Right atrium auricular region (tissue), 2 donors: ENCODE results near the gene STAC. TPM values are rescaled to one million over a fixed set of nuclear protein-coding genes. Genes with fewer than 3 reads are reported as not detected.

Experiments used
- DNase-seq: peaks from one replicate; pipeline ENCODE4 v3.0.0-alpha.2; 2019; ENCODE audit warnings: low spot score
- H3K27ac ChIP-seq, 2 donors: fragments of 200-600 bp; sonication (generic); 1 replicate in 1 of 2; 2 replicates in 1 of 2; pipeline ENCODE4 v1.5.1; 2016 to 2019
- H3K27me3 ChIP-seq, 2 donors: fragments of 200-600 bp; sonication (generic); one replicate each; pipeline versions ENCODE4 v1.5.1 to v1.6.0; 2017 to 2019
- H3K36me3 ChIP-seq: fragments of 200-600 bp; sonication (generic); one replicate; pipeline ENCODE4 v1.5.1; 2016
- H3K4me1 ChIP-seq, 2 donors: fragments of 200-600 bp; sonication (generic); one replicate each; pipeline versions ENCODE4 v1.5.1 to v1.6.0; 2017 to 2019
- H3K4me3 ChIP-seq, 2 donors: fragments of 200-600 bp; sonication (generic); 1 replicate in 1 of 2; 2 replicates in 1 of 2; pipeline ENCODE4 v1.5.1; 2017 to 2019; ENCODE audit warnings: mild to moderate bottlenecking in 1 of 2, moderate library complexity in 1 of 2
- H3K9me3 ChIP-seq, 2 donors: fragments of 200-600 bp; sonication (generic); one replicate each; pipeline ENCODE4 v1.5.1; 2019
- CTCF ChIP-seq, 2 donors: fragments of 200-600 bp; sonication (generic); IDR thresholded peaks; one replicate each; pipeline ENCODE4 v1.5.1; 2019; ENCODE audit warnings: antibody characterized with exemption in 2 of 2
- total RNA-seq, 2 donors: library from RNA; depleted of rRNA; stranded (reverse); fragments of >200 nt; gene quantifications; one replicate each; pipeline ENCODE4 v1.1.0, GENCODE V29; 2016

STAC gene
- total RNA-seq, 2 donors from 2014 or later: 0.33 TPM; not detected in 1

DNA sequence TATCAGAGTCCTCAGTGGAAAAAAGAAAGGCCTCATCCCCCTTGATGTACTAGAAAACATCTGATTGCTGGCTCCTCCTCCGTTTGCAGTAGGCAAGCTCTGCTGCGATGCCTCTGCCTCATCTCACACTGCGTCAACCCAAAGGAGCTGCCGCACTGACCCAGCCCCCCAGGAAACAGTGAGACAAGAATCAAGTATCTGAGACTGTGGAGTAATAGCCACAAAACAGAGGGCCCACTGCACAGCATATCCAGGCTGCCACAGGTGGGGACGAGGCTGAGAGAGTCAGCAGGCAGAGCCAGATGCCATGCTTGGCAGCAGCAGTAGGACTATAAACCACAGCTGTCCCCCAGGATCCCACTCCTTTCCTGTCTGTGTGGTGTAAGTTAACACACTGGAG is 165.9 kb downstream of the STAC start:
- Histone ChIP-seq H3K9me3 (peaks cover 0 to 8% of the 10 kb centered on the region in 2 donors), H3K4me3 (no peak overlapping the region), H3K27ac (no peak overlapping the region), H3K4me1 (no peaks in the 10 kb centered on the region), H3K27me3 (no peaks in the 10 kb centered on the region), H3K36me3 (no peaks in the 10 kb centered on the region)
- DNase-seq: no peak
- TF ChIP-seq CTCF (IDR thresholded peaks at IDR 0.05): no peak

DNA sequence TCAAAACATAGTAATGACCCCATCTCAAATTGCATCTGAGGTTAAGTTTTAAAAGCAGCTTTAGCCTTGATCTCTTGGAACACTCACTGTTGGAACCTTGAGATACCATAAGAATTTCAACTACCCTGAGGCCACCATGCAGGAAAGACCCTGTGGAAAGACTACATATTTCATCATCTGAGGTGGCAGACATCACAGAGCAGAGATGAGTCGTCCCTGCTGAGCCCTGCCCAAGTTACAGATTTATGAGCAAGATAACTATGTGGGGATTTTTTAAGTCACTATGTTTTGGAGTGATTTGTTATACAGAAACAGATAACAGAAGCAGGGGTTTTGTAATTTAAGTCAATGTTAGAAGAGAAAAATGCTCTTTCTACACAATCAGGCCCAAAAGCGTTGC is 168.4 kb downstream of the STAC start:
- no peaks in the 10 kb centered on the region for H3K4me1 ChIP-seq
- no peak overlapping the region for H3K4me3 ChIP-seq
- no peak for DNase-seq
- no peak for TF ChIP-seq CTCF (IDR thresholded peaks at IDR 0.05)
- H3K9me3 ChIP-seq: peaks cover 0 to 8% of the 10 kb centered on the region in 2 donors
- no peaks in the 10 kb centered on the region for H3K36me3 ChIP-seq
- H3K27me3 ChIP-seq: no peaks in the 10 kb centered on the region
- no peak overlapping the region for H3K27ac ChIP-seq

- no peaks in the 10 kb centered on the region for H3K36me3 ChIP-seq
- H3K27ac ChIP-seq: no peak overlapping the region
- no peak overlapping the region for H3K4me3 ChIP-seq
- DNase-seq: no peak
- TF ChIP-seq CTCF (IDR thresholded peaks at IDR 0.05): no peak
- no peaks in the 10 kb centered on the region for H3K4me1 ChIP-seq
- H3K9me3 ChIP-seq: no peaks in the 10 kb centered on the region
- H3K27me3 ChIP-seq: no peaks in the 10 kb centered on the region
These were observed 176.9 kb downstream of the STAC start for GRCh38 chr3:36557021-36557707.

DNA sequence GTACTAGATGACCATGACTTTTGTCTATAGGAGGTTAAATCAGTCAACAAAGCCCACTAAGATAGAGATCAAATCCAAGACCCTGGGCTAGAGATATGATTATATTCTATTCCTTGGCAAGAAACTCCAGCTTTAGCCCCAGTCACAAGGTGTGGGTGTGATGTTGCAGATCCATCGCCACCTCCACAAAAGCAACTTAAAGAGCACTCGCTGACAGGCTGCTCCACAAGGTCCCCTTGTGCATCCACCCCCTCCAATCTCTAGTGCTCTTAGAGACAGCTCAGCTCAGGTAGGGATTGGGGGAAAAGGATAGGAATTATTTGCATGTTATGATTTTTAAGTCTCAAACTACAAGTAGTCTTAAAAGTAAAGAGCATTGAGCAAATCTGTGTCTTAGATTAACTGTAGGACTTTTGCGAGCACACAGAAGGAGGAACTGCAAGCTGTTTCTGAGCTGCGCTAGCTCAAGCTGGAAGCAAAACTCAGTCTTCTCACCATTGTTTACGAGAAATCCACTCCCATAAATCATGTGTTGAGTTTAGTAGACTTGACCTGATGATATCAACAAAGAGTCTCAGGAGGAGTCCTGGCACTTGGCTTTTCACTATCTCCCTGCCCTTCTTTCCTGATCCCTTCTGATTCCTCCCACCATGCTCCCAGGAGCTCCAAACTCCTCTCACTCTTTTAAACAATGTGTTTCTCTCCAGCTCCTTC is 177.6 kb downstream of the STAC start:
- no peaks in the 10 kb centered on the region for H3K36me3 ChIP-seq
- TF ChIP-seq CTCF (IDR thresholded peaks at IDR 0.05): no peak
- no peaks in the 10 kb centered on the region for H3K27me3 ChIP-seq
- no peaks in the 10 kb centered on the region for H3K9me3 ChIP-seq
- H3K4me1 ChIP-seq: no peaks in the 10 kb centered on the region
- no peak overlapping the region for H3K4me3 ChIP-seq
- no peak for DNase-seq
- no peak overlapping the region for H3K27ac ChIP-seq

- no peaks in the 10 kb centered on the region for H3K36me3 ChIP-seq
- H3K4me1 ChIP-seq: no peaks in the 10 kb centered on the region
- H3K4me3 ChIP-seq: no peak overlapping the region
- no peak for DNase-seq
- H3K27me3 ChIP-seq: no peaks in the 10 kb centered on the region
- no peak for TF ChIP-seq CTCF (IDR thresholded peaks at IDR 0.05)
- H3K27ac ChIP-seq: no peak overlapping the region
- H3K9me3 ChIP-seq: no peaks in the 10 kb centered on the region
These were observed 178.7 kb downstream of the STAC start for GRCh38 chr3:36558961-36559360.
